Heart left ventricle (tissue), 16 donors: ENCODE results near the gene BTBD6. TPM values are rescaled to one million over a fixed set of nuclear protein-coding genes. Genes with fewer than 3 reads are reported as not detected.

Experiments
- ATAC-seq, 4 donors: fragments of 200-7000 bp; cut with Tn5 transposase; one replicate each; pipeline ENCODE4 v1.9.1; 2020 to 2022; ENCODE audit warnings: moderate library complexity in 4 of 4, mild to moderate bottlenecking in 3 of 4, moderate number of reproducible peaks in 1 of 4
- DNase-seq, 5 donors: peaks; one replicate each; pipeline ENCODE4 v3.0.0-alpha.2; 2020
- H3K27ac ChIP-seq, 12 donors: fragments of 200-600 bp; sonication (generic) in 4 of 12; one replicate each; pipeline versions ENCODE4 v1.5.0 to v1.8.0; 2016 to 2022; ENCODE audit warnings: mild to moderate bottlenecking in 2 of 12
- H3K27me3 ChIP-seq, 9 donors: fragments of 200-600 bp; sonication (generic) in 2 of 9; one replicate each; pipeline versions ENCODE4 v1.5.1 to v1.8.0; 2016 to 2022; ENCODE audit warnings: mild to moderate bottlenecking in 3 of 9
- H3K36me3 ChIP-seq, 9 donors: fragments of 200-600 bp; sonication (generic) in 2 of 9; one replicate each; pipeline versions ENCODE4 v1.5.0 to v1.8.0; 2018 to 2022; ENCODE audit warnings: mild to moderate bottlenecking in 2 of 9
- H3K4me1 ChIP-seq, 12 donors: fragments of 200-600 bp; sonication (generic) in 4 of 12; one replicate each; pipeline versions ENCODE4 v1.5.0 to v1.8.0; 2016 to 2022; ENCODE audit warnings: mild to moderate bottlenecking in 3 of 12
- H3K4me3 ChIP-seq, 12 donors: fragments of 200-600 bp; sonication (generic) in 4 of 12; one replicate each; pipeline versions ENCODE4 v1.5.0 to v1.8.0; 2017 to 2022; ENCODE audit warnings: mild to moderate bottlenecking in 9 of 12, moderate library complexity in 4 of 12
- H3K9me3 ChIP-seq, 12 donors: fragments of 200-600 bp; sonication (generic) in 4 of 12; one replicate each; pipeline versions ENCODE4 v1.5.0 to v1.8.0; 2016 to 2022; ENCODE audit warnings: mild to moderate bottlenecking in 1 of 12
- POLR2A ChIP-seq, 2 donors: fragments of 450-650 bp; IDR thresholded peaks; one replicate each; pipeline ENCODE4 v1.6.1; 2017; ENCODE audit warnings: antibody characterized with exemption in 2 of 2, mild to moderate bottlenecking in 2 of 2, moderate library complexity in 2 of 2
- WGBS, 4 donors: extraction: QIAGEN DNeasy Blood & Tissue Kit in 2 of 4; methylation state at CpG; one replicate each; pipeline versions ENCODE4 v1.1.5 to v1.1.7; 2013 to 2018; 5-methylcytosine and 5-hydroxymethylcytosine counted together
- intact Hi-C, 10 donors: fragments of 100-400 bp; cut with DNase I; formaldehyde crosslinking; loops; one replicate each; pipeline versions ENCODE4 v1.11.1 to v1.14.2; 2022
- polyA plus RNA-seq, 2 donors: library from polyadenylated mRNA; stranded (reverse); fragments of 200-250 nt; gene quantifications; one replicate each; pipeline ENCODE4 v1.2.3, GENCODE V29; 2013
- total RNA-seq, 9 donors: library from RNA; depleted of rRNA in 2 of 9; stranded (reverse); fragments of >200 nt in 2 of 9; fragmentation: NEBNext Ultra II Directional in 3 of 9; extraction: Animal tissue kit (Norgen Biotek cat#: 25700) in 3 of 9; gene quantifications; one replicate each; pipeline versions ENCODE4 v1.1.0 to v1.2.4, GENCODE V29; 2016 to 2023
- TF ChIP-seq, protein P1 (sequence below), 12 donors: fragments of 200-600 bp; sonication (generic) in 4 of 12; IDR thresholded peaks; one replicate each; pipeline versions ENCODE4 v1.5.0 to v1.8.0; 2018 to 2022; ENCODE audit warnings: antibody characterized with exemption in 12 of 12, mild to moderate bottlenecking in 5 of 12
- donor health status: ischemic (EF 13 %, LVEDD 7.1; RV severe dilation, severe dysfunction).
- donor health status: healthy with polysubstance abuse.
- donor health status: DM: no; HTN: yes; CAD: no.
- donor health status: DM: no; HTN: no; CAD: no.
- donor health status: ischemic (EF 25% LVEDD 6.9; RV normal size, moderate dysfunction).
- donor health status: ischemic (EF 25% LVEDD 5.7; RV mildly dilated, moderate dysfunction).
- donor health status: healthy.
- donor health status: DM: yes; HTN: yes; CAD: no.
- donor health status: ischemic (EF 35%, LVEDD 5.7; RV mildly dilated, moderate dysfunction).
- donor health status: nonischemic (EF 11% LVEDD 7.7; RV severe dilation, severe dysfunction).
- donor health status: DM: yes; HTN: yes; CAD: no.
- donor health status: PGD.
- donor health status: ischemic (EF 29% LVEDD 5.4; RV normal size, mild dysfunction).
- donor health status: nonischemic (EF 23%, LVEDD 6.1; RV moderate dilation, normal function).

BTBD6 gene
- total and polyA plus RNA-seq, 11 donors: 28.8 to 56.3 (median 36.9) TPM

DNA sequence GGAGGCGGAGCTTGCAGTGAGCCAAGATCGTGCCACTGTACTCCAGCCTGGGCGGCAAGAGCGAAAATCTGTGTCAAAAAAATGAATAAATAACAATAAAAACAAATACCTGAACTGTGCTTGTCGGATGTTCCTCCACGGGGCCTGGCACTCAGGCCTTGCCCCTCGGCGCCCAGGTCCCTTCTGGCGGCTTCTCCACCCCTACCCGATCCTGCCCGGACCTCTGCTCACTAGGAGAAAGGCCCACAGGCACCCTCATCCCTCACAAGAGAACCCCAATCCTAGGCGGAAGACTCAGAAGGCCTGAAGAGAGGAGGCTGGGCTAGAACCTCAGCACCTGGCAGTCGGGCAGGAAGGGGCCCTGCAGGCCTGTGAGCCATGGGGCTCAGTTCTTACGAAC is 21.0 kb upstream of the BTBD6 start:
- H3K4me1 ChIP-seq: no peaks in the 10 kb centered on the region
- peaks cover 0 to 48% (median 38%) of the 10 kb centered on the region in 9 donors for H3K36me3 ChIP-seq
- no peaks in the 10 kb centered on the region for H3K27me3 ChIP-seq
- H3K27ac ChIP-seq: no peak overlapping the region
- no peak for DNase-seq
- intact Hi-C loops: no loop called here
- no peak for ATAC-seq
- no peak overlapping the region for H3K4me3 ChIP-seq
- WGBS, 4 donors: 95 to 97% (median 96%) methylated on average over 14 of the region's 14 CpGs
- TF ChIP-seq, protein P1, sequence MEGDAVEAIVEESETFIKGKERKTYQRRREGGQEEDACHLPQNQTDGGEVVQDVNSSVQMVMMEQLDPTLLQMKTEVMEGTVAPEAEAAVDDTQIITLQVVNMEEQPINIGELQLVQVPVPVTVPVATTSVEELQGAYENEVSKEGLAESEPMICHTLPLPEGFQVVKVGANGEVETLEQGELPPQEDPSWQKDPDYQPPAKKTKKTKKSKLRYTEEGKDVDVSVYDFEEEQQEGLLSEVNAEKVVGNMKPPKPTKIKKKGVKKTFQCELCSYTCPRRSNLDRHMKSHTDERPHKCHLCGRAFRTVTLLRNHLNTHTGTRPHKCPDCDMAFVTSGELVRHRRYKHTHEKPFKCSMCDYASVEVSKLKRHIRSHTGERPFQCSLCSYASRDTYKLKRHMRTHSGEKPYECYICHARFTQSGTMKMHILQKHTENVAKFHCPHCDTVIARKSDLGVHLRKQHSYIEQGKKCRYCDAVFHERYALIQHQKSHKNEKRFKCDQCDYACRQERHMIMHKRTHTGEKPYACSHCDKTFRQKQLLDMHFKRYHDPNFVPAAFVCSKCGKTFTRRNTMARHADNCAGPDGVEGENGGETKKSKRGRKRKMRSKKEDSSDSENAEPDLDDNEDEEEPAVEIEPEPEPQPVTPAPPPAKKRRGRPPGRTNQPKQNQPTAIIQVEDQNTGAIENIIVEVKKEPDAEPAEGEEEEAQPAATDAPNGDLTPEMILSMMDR (IDR thresholded peaks at IDR 0.05): no peak
- no peak for TF ChIP-seq POLR2A (IDR thresholded peaks at IDR 0.05)
- no peaks in the 10 kb centered on the region for H3K9me3 ChIP-seq

DNA sequence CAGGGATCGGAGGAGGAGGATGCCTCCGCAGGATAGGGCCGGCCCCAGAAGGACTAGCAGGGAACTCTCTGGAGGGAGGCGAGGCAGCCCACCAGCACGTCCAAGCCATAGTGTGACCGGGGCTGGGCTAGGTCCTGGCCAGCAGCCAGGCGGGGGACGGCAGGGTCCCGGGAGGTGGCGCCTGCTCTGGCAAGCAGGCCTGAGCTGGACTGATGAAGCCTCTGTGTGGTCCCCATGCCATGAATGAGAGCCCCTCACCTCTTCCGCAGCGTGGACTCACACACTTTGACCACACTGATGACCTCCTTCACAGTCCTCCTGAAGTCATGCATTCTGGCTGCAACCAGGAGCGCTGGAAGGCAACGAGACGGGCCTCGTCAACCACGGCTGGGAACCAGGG is 19.8 kb upstream of the BTBD6 start:
- H3K9me3 ChIP-seq: no peaks in the 10 kb centered on the region
- no peak overlapping the region for H3K4me3 ChIP-seq
- TF ChIP-seq, protein P1 (IDR thresholded peaks at IDR 0.05): no peak
- no peak for TF ChIP-seq POLR2A (IDR thresholded peaks at IDR 0.05)
- DNase-seq (peak in 1 of 5 donors; percentile 53), ATAC-seq (peak in 2 of 4 donors; percentile 22 to 39)
- H3K4me1 ChIP-seq: no peaks in the 10 kb centered on the region
- H3K27ac ChIP-seq: no peak overlapping the region
- H3K36me3 ChIP-seq: peaks cover 0 to 47% (median 31%) of the 10 kb centered on the region in 9 donors
- H3K27me3 ChIP-seq: no peaks in the 10 kb centered on the region
- 54 to 61% (median 60%) methylated on average over 17 of the region's 17 CpGs for WGBS, 4 donors
- intact Hi-C loops: no loop called here

DNA sequence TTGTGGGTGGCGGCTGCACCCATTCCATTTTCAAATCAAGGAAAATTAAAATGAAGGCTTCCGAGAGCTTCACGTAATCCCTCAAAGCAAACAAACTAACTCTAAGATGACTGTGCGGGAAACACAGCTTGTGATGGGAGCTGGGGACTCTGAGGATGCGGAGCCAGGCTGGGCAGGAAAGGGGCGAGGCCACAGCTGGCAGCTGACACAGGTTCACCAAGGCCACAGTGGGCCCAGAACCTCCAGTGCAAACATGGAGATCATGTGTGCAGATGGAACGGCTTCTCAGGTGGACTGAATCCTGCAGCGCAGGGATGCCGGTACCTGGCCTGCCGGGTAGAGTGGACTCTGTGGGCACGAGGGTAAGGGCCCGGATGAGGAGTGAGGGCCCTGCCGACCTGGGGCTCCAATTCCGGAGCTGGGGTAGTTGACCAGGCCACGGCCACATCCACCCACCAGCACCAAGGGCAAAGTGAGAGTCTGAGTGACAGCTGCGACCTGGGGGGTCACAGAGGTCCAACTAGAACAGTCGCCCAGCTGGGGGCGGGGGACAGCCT is 19.2 kb upstream of the BTBD6 start:
- Histone ChIP-seq H3K9me3 (no peaks in the 10 kb centered on the region), H3K4me1 (no peaks in the 10 kb centered on the region), H3K27ac (no peak overlapping the region), H3K27me3 (no peaks in the 10 kb centered on the region), H3K36me3 (peaks cover 0 to 41% (median 26%) of the 10 kb centered on the region in 9 donors), H3K4me3 (no peak overlapping the region)
- DNase-seq (peak in 1 of 5 donors; percentile 48), ATAC-seq (no peak)
- 86 to 94% (median 93%) methylated on average over 11 to 18 of the region's 18 CpGs for WGBS, 4 donors
- TF ChIP-seq, protein P1 (IDR thresholded peaks at IDR 0.05): no peak
- TF ChIP-seq POLR2A (IDR thresholded peaks at IDR 0.05): no peak
- intact Hi-C loops: no loop called here

DNA sequence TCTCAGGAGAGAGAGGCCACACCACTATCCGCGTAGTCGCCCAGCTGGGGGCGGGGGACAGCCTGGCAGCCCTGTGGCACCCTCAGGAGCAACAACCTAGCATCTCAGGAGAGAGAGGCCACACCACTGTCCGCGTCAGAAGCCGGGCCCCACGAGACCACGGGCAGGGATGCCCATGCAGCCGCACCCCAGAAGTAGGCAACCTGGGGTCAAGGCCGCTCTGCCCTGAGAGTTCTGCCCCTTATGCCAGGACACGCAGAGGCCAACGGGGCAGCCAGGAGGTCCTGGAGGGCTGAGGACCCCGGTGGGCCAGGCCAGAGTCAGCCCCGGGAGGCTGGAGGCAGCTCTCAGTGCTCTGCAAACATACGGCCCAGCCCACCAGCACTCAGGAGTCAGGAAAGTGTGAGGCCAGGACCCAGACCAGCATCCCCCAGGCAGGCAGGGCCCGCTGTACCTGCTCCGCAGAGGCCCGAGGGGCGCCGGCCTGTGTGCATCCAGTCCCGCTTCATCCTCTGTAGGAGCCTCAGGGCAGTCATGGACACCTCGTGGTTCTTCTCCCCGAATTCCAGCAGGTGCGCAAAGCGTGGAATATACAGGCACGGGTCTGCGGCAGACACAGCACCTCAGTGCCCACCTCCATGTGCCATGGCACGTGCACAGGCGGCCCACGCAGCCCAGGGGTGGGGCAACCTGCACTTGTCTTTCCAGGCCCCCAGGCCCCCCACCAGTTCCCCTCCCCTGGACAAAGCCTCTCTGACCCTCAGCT is 7.3 kb upstream of the BTBD6 start:
- no peaks in the 10 kb centered on the region for H3K27me3 ChIP-seq
- intact Hi-C loops: no loop called here
- H3K27ac ChIP-seq: no peak overlapping the region
- TF ChIP-seq POLR2A (IDR thresholded peaks at IDR 0.05): no peak
- TF ChIP-seq, protein P1 (IDR thresholded peaks at IDR 0.05): no peak
- DNase-seq (peak in 1 of 5 donors; percentile 14), ATAC-seq (no peak)
- peaks cover 0 to 19% (median 8%) of the 10 kb centered on the region in 9 donors for H3K36me3 ChIP-seq
- no peak overlapping the region for H3K4me3 ChIP-seq
- WGBS, 4 donors: 92 to 100% (median 97%) methylated on average over 11 to 28 of the region's 31 CpGs
- H3K4me1 ChIP-seq: no peaks in the 10 kb centered on the region
- no peaks in the 10 kb centered on the region for H3K9me3 ChIP-seq
